ENCODE measurements around the gene DPF1.

Gene DPF1

DNA sequence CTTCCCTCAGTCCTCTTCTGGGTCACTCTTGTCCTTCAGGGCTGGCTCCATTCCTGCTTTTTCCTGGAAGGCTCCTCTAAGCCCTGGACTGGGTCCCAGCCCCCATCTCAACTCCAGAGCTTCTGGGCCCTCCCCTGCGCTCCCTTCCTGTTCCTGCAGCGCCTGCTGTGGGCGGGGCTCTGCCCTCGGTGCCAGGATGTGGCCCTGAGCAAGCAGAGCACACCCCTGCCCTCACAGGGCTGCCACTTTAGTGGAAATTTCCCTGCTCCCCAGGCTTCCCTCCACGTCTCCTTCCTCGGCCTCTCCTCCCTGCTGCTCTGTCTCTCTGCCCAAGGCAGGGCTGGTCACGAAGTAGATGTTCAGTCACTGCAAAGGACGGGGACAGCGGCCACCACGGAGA lies 28.8 kb downstream of the DPF1 start:
- no peak for DNase-seq

DNA sequence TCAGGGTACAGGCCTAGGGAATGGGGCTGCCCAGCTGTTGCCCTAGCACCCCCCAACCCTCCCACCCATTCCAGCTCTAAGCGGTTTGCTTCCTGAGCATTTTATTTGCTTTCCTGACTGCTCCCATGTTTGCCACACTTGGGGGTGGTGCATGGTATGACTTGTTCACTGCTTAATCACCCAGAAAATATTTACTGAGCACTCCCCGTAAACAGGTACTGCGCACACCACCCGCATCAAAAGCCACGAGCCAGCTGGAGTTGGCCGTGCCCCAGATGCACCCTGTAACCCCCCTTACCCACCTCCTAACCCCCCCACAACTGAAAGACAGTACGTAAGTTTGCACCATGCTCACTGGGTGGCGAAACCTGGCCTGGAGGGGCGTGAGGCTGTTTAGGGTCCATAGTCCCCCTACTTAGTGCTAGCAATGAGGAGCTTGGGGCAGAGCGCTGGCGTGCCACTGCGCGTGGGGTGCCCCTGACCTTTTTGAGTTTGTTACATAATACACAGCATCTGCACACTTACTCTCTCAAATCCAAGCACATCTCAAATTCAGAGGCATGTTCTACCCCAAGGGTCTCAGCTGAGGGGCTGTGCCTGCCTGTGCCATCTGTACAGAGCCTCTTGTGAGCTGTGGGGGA lies 29.8 kb downstream of the DPF1 start:
- no peak for DNase-seq

GRCh38 chr19:38193445-38193844 lies 30.6 kb downstream of the DPF1 start:
- DNase-seq = no peak

DNA sequence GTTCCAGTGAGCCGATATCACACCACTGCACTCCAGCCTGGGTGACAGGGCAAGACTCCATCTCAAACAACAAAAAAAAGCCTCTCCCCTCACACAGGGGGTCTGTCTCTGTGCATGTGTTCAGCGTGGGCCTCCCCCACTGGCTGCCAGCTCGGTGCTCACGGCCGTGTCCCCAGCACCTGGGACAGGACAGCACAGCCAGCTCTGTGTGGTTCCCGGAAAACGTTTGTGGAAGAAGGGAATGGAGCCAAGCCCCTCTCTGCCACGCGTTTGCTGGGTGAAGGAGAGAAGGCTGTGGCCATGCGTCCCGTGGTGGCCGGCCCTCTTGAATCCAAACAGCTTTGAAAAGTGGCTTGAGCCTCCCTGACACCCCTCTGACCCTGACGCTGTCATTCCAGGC lies 32.3 kb downstream of the DPF1 start:
- DNase-seq = no peak

DNA sequence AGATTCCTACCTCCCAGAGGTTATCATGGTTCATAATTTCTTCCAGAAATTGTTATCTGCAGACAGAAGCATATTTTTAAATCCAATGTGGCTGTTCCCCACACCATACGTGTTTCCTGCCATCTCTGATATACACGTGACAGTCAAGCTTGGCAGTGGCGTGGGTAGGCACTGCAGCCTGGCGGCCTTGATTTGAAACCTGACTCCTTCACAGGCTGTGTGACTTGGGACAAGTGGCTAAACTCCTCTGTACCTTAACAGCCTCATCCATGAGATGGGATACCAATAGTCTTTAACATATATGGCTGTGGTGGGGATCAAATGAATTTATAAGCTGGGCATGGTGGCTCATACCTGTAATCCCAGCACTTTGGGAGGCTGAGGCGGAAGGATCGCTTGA lies 33.2 kb downstream of the DPF1 start:
- DNase-seq = no peak

DNA sequence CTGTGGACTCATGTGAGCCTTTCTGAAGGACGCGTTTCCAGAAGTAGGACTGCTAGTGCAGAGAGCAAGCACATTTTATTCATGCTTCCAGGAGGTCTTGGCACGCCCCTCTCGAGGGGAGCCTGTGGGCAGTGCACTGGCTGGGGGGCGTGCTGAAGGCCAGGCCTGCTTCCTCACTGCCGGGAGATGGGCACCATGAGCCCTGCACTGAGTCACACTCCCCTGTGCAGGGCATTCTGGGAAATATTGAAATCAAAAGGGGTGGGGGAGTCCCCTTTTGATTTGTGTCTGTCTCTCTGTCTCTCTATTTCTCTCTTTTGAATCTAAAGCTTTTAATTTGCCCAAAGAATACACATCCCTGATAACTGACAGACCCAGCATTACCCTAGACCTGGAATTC lies 34.0 kb downstream of the DPF1 start:
- DNase-seq = no peak

GRCh38 chr19:38185562-38185961 lies 38.5 kb downstream of the DPF1 start:
- no peak for DNase-seq

GRCh38 chr19:38184815-38185214 lies 39.2 kb downstream of the DPF1 start:
- DNase-seq = no peak

GRCh38 chr19:38183251-38183897 lies 40.6 kb downstream of the DPF1 start:
- no peak for DNase-seq

GRCh38 chr19:38182536-38183210 lies 41.3 kb downstream of the DPF1 start:
- no peak for DNase-seq

DNA sequence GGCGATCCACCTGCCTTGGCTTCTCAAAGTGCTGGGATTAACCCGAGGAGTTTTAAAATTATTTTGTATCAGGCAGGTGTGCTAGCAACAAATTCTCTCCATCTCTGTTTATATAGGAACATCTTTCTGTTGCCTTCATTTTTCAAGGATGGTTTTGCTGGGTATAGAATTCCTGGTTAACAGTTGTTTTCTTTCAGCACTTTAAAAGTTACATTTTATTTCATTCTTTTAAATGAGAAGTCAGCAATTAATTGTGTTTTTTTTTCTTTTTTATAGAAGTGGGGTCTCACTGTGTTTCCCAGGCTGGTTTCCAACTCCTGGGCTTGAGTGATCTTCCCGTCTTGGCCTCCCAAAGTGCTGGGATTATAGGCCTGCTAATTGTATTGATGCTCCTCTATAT lies 44.0 kb downstream of the DPF1 start:
- no peak for DNase-seq

- no peak for DNase-seq
These were observed 48.6 kb downstream of the DPF1 start for GRCh38 chr19:38175422-38175821.

DNA sequence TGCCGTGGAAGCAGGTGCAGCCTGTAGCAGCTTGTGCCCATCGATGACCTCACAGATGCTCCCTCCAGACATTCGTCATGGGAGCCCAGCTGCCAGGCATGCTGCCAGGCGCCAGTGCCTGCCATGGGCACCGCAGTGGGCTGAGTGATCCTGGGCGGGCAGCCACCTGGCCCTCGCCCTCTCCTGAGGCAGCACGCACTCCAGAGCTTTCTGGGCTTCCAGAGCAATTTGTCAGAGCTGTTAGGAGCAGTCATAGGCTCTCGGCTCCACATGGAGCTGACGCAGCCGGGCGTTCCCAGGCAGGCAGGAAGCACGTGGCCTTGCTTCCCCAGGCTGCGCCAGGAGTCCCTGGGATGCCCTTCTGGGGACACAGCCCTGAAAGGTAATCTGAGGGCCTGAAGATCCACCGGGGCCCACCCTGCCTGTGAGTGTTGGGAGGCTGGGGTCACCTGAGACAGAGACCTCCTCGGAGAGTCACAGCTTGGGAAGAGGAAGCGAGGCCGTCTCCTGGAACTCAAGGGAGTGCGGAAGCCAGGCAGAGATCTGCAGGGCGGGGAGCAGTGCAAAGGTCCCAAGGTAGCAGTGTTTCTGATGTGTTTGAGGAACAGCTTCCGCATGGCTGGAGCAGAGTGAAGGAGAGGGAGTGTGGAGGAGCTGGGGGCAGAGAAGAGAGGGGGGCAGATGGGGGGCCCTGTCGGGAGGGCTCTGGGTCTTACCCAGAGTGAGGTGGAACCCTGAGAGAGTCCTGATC lies 50.6 kb downstream of the DPF1 start:
- DNase-seq = no peak

DNA sequence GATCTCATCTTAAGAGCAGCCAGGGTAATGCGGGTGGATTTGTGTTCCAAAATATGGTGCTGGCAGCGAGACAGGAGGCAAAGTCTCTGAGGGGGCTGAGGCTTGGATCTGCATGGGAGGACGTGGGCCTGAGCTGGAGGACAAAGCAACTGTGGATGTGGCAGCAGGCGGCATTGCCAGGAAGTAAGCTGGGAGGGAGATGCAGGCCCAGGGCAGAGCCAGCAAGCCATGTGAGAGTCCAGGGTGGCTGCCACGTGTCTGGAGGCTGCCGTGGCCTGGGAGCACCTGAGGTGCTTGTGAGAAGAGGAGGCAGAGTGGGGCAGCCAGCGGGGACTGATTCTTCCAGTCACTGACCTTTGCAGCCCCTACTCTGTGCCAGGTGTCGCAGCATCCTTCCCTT lies 52.0 kb downstream of the DPF1 start:
- DNase-seq = no peak

- no peak for DNase-seq
These were observed 53.7 kb downstream of the DPF1 start for GRCh38 chr19:38170334-38170733.

DNA sequence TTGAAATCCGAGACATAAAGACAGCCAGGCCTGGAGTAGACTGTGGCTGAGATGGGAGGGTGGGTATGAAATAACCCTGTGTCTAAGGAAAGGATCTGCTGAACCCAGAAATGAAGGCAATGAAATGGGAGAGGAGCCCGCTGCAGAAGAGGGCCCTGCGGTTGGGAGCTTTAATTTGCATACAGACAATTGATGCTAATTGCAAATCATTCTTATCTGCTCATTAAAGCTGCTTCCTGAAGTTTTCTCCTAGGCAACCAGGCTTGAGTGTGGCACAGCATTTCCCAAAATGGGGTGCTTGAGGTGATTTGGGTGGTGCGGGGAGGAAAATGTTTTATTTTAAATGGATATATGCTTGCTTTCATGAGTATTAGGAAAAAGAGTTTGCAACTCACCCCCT lies 55.4 kb downstream of the DPF1 start:
- peak; percentile 14 for DNase-seq

DNA sequence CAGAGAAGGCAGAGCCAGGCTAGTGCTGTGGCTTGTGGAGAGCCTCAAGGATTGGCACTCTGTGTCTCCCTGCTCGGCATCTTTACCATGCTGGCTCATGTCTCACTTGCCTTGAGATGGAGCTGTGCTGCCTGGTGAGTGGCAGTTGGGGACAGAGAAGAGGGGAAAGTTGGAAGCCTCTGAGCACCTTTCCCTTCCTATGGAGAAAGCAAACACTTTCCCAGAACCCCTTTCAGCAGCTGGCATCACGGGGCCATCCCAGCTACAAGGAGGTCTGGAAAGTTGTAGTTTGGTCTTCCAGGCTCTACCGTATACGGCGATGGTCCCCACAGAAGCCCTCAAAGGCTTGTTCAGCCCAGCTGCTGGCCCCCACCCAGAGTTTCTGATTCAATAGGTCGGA lies 58.7 kb downstream of the DPF1 start:
- no peak for DNase-seq

GRCh38 chr19:38164526-38164925 lies 59.5 kb downstream of the DPF1 start:
- DNase-seq = no peak

GRCh38 chr19:38163419-38164290 lies 60.4 kb downstream of the DPF1 start:
- no peak for DNase-seq

DNA sequence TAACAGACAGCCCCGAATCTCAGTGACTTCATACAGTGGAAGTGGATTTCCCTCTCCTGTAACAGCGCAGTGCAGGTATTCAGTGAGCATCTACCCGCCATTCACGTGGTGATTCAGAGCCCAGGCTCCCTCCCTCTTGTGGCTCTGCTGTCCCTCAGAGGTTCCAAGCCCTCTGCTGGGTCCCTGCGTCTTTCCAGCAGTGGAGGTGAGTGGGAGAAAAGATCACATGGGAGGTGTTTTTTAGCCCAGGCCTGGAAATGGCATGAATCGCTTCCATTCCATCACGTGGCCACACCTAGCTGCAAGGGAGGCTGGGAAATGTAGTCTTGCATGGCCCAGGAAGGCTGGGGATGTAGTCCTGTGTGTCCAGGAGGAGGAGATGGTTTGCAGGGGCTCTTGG lies 61.4 kb downstream of the DPF1 start:
- DNase-seq = no peak

DNA sequence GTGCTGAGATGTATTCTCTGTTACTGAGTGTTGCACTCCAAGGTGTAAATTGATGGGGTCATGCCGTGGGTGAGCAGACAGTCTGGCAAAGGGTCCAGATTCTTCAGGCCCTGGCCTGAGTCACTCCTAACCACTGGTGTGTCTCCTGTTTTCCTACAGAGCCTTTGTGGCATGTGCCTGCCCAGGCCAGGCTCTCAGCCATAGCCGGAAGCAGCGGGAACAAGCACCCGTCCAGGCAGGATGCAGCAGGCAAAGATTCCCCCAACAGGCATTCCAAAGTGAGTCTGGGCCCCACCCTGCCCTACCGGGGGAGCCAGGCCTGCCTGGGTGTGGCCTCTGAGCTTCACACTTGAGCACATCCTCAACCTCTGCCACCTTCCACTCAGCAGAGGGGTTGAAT lies 61.9 kb downstream of the DPF1 start:
- DNase-seq = no peak

Measured in NCI-H526 treated with DMSO at 0.1 percent for 48 hours (cell line).